T-helper 1 cell (primary cell): ENCODE data around the gene ZNF512B.

Experiments
- DNase-seq, 5 donors: peaks; one replicate each; pipeline ENCODE4 v3.0.0-alpha.2; 2012 to 2020

The ZNF512B gene

DNA sequence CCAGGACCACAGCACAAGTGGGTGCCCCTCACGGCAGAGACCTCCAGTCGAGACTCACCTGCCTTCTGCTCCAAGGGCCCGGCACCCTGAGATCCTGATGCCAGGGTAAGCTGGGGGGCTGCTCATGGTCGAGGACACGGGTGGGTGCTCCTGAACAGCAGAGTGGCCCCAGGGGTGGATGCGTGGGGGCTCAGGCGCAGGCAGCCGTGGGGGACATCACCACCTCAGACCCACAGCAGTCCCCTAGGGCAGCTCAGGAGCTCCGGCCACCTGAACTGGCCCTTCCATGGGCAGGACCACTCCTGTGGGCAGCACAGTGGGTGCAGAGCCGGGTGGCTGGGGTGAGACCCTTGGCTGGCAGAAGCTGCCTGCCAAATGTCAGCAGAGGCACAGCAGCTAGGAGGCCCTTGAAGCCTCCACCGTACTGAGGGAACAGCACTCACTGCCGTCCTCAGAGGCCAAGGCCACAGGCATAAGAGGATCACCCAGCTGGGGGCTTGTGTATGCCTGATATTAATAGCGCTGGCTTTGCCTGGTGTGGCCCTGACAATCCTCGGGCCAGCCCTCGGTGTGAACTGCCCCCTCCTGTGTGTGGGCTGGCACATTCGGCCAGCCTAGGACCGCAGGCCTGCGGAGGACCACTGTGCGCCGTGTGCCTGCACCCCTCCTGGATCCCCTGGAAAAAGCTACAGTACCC, 18.9 kb downstream of the ZNF512B start:
- no peak for DNase-seq

GRCh38 chr20:63947638-63948456, 21.9 kb downstream of the ZNF512B start:
- DNase-seq: no peak

DNA sequence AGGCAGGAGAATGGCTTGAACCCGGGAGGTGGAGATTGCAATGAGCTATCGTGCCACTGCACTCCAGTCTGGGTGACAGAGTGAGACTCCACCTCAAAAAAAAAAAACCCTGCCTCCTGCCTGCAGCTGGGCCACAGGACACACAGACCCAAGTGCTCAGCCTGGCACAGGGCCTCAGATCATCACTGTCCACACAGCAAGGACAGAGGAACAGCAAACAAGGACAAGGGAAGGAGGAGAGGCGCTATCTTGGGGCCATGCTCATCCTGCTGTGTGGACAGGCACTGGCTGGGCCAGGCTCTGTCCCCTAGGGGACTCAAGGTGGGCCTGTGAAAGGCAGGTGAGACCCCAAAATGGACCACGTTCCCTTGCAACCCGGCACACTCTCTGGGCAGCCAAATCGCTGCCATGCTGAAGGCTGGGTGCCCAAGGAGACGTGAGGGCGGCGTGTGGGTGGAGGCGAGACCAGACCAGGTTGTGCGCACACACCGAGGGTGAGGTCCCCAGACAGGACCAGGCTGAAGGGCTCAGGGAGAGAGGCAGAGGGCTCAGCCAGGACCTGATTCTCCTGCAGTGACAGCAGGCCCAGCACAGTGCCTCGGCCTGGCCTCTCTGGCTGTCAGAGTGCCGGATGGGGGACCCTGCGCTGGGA, 22.6 kb downstream of the ZNF512B start:
- no peak for DNase-seq

DNA sequence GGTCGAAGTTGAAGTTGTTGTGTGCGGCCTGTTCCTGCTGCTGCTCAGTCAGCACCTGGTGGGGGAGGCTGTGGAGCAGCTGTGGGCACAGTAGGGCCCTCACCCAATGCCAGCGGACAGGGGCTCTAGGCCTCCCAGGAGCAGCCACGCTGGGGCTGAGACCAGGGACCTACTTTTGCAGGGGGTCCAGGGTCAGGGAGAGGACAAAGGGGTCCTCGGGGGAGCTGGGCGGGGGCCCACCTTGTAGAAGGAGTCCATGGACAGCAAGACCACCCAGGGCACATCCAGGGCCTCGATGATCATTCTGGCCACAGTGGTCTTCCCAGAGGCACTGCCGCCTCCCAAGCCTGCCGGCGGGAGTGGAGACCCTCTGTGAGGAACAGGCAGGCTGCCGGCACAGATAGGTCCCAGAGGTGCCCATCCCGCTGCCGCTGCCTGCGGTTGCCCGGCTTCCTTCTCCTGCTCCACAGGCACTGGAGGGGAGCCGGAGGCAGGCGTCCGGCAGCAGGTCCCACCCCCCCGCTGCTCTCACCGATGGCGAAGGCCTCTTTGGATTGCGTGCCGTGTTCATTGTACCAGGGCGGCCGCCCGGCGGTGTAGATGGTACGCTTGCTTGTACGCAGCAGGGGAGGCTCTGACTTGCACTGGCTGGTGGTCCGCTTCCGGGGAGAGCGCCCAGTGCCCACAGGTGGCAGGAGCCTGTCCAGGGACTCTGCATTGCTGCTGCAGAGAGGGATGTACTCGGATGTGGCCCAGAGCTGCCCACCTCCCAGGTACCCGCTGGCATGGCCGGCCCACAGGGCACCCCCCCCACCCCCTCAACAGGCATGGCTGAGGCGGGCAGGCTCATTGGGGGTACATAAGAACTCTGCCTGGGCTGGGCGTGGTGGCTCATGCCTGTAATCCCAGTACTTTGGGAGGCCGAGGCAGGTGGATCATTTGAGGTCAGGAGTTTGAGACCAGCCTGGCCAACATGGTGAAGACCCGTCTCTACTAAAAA, 23.5 kb downstream of the ZNF512B start:
- DNase-seq: peak in 1 of 5 donors; percentile 14

GRCh38 chr20:63945031-63945658, 24.6 kb downstream of the ZNF512B start:
- DNase-seq: peak in 1 of 5 donors; percentile 9

DNA sequence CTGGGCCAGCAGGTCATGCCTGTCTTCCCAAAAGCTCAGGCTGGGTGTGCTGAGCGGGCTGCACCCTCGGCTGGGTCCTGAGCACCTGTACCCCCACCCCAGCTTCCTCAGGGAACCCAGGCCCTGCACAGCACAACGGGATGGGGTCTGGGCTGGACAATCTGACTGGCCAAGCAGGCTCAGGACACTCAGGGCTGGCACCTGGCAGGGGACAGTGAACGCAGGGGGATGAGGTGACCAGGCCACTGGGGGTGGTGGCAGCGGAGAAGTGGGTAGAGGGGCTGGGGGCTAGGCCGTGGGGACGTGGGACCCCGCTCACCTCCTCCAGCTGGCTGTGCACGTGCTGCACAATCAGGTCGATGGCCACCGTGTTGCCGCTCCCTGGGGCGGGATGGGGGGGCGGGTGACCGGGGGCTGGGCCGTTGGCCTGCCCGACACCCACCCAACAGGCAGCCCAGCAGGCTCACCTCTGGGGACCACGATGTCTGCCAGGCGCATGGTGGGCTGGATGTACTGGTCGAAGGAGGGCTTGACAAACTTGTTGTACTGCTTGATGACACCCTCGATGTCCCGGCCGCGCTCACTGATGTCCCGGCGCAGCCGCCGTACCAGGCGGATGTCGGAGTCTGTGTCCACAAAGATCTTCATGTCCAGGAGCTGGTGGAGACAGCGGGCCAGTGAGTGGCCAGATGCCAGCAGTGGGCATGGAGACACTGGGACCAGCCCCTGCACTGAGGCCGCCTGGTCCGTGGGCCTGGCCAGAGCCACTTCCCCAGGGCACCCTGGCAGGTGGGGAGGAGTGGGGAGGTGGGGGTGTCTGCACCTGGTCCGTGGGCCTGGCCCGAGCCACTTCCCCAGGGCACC, 25.4 kb downstream of the ZNF512B start:
- DNase-seq: peak in 1 of 5 donors; percentile 8

- DNase-seq: no peak
Observed at GRCh38 chr20:63943808-63944077, 26.0 kb downstream of the ZNF512B start.

GRCh38 chr20:63942969-63943807, 26.5 kb downstream of the ZNF512B start:
- DNase-seq: no peak

- peak in 3 of 5 donors; percentile 32 to 67 (median 48) for DNase-seq
Observed at GRCh38 chr20:63942250-63942951, 27.3 kb downstream of the ZNF512B start.

- DNase-seq: peak; percentile 48 to 92 (median 74)
Observed at GRCh38 chr20:63941282-63942081, 28.2 kb downstream of the ZNF512B start.

DNA sequence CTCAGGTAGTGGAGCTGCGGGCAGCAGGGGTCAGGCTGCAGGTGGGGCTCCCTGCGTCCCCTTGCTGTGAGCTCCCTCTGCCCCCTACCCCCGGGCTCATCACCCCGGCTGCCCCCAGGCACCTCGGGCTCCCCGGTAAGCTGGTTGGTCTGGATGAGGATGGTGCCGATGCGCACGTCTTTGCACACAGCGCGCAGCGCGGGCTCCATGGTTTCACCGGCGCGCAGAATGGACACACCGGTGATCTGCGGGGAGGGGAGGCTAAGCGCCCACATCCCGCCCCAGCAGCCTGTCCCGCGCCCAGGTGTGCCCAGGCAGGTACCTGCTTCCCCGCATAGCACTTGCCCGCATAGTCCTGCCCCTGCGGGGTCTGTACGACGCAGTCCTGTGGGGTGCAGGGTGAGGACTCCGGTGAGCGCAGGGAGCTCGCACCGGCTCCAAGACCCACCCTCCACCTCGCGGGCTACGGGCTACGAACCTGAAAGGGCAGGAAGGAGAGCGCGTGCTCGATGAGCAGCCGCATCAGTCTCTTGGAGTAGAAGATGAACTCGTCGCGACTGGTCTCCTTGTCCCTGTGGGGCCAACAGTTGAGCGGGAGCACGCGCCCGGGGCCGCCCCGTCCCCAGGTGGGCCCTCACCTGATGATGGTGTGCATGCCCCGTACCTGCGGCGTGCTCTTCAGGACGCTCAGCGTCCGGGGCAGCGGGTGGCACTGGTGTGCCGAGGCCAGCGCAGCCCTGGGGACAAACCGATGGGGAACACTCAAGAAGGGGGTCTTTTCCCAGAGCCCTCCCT, 29.1 kb downstream of the ZNF512B start:
- DNase-seq: no peak

- DNase-seq: no peak
Observed at GRCh38 chr20:63940071-63940471, 29.7 kb downstream of the ZNF512B start.

DNA sequence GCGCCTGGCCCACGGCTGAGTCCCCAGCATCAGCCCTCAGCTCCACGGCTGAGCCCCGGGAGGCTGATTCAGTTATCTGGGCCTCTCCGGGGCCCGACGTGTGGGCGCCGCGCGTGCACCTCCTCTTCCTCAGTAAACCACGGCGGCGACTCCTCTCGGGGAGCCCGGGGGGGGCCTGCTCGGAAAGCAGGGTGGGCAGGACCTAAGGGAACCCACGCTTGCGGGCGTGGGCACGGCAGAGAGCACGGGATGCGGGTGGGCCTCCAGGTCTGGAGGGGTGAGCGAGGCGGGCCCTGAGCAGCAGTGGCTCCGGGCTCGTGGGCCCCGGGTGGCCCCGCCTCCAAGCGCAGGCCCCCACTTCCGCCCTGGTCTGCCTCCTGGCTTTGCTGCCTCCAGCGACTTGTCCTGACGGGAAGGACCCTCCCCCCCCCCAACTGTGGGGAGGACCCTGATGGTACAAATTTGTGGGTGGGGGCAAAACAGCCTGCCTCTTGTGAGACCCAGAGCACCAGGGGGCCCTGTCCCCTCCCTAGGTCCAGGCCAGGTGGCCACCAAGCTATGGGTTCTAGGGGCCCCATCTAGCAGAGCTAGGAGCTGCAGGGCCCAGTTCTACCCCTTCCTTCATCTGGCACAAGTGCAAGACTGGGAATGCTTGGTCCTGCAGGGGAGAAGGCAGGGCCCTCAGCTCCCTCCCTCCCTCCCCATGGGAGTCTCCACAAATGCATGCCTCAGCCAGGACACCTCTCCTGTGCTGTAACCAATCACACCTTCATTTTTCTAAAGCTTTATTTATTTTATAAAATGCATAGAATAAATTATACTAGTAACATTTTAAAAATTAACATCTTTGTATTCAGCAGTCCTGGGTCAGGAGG, 30.4 kb downstream of the ZNF512B start:
- no peak for DNase-seq

- DNase-seq: no peak
Observed at GRCh38 chr20:63937596-63937995, 32.1 kb downstream of the ZNF512B start.

- DNase-seq: no peak
Observed at GRCh38 chr20:63935447-63935846, 34.3 kb downstream of the ZNF512B start.

GRCh38 chr20:63934271-63935068, 35.3 kb downstream of the ZNF512B start:
- DNase-seq: no peak
